Measurements from ENCODE around the gene SLC9A2. TPM values are rescaled to one million over a fixed set of nuclear protein-coding genes. Genes with fewer than 3 reads are reported as not detected.

The SLC9A2 gene
- total RNA-seq, 1 experiment from 2014 or later: 13.4 TPM

DNA sequence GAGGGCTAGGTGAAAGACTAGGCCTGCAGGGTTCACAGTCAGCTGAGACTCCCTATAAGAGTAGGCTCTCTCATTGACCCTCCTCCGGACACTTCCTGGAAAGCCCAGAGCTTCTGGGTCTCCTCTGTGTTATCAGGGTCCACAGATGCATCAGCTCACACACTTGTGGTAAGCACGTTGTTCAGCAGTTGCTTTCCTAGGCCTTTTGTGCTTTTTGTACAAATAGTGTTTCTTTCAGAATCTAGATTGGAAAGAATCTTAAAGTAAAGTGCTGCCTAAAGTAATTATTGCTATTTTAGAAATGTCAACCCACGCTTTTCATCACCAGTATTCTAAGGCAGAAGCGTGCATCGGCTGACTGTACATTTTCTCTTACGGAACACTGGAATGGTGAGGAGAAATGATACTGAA, 15.5 kb downstream of the SLC9A2 start:
- CTCF ChIA-PET: no interaction called here
- TF ChIP-seq EZH2 (IDR thresholded peaks at IDR 0.05; ENCODE audit: low read depth): no peak
- TF ChIP-seq CTCF (conservative IDR thresholded peaks at IDR 0.05): no peak
- no peak overlapping the region for H2AFZ ChIP-seq
- POLR2A ChIA-PET (ENCODE audit: unreplicated experiment): no interaction called here
- H3F3A ChIP-seq (ENCODE audit: insufficient read depth, low read depth): no peaks in the 10 kb centered on the region
- H3K27ac ChIP-seq: no peak overlapping the region
- no peaks in the 10 kb centered on the region for H3K9me2 ChIP-seq (ENCODE audit: insufficient read depth)
- H3K27me3 ChIP-seq (ENCODE audit: insufficient read depth, low read depth): no peaks in the 10 kb centered on the region
- H3K9me3 ChIP-seq (ENCODE audit: insufficient read depth, low read depth): no peaks in the 10 kb centered on the region
- BruUV-seq (replicated peaks): no TSS peak
- H4K20me1 ChIP-seq (ENCODE audit: insufficient read depth): no peaks in the 10 kb centered on the region
- no peaks in the 10 kb centered on the region for H3K79me2 ChIP-seq (ENCODE audit: low read depth)
- H3K36me3 ChIP-seq (ENCODE audit: low read depth): no peaks in the 10 kb centered on the region
- no peak overlapping the region for H3K4me3 ChIP-seq
- H3K4me1 ChIP-seq (replicated peaks; ENCODE audit: insufficient read depth): no peaks in the 10 kb centered on the region
- no peak overlapping the region for H3K4me2 ChIP-seq
- DNase-seq: no peak
- intact Hi-C loops (cut with micrococcal nuclease; ENCODE audit: unreplicated experiment): no loop called here

DNA sequence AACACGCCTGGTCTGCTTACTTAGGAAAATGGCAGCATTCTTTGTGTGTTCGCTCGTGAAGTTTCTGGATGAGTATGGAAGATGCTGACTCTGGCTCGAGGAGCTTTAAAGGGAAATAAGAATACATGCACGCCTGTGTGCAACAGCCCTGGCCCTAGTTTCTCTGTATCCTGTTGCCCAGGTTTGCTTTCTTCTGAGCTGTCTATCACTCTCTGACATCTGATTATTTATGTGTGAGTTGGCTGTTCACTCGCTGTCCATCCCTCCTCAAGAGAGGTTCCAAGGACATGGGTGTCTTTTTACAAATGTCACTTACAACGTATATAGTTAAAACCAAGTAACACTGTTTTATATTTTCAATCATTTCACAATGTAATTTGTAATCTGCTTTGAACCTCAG, 16.0 kb downstream of the SLC9A2 start:
- H2AFZ ChIP-seq: no peak overlapping the region
- H3F3A ChIP-seq (ENCODE audit: insufficient read depth, low read depth): no peaks in the 10 kb centered on the region
- ChIA-PET POLR2A (ENCODE audit: unreplicated experiment) (no interaction called here), CTCF (no interaction called here)
- no peaks in the 10 kb centered on the region for H3K9me3 ChIP-seq (ENCODE audit: insufficient read depth, low read depth)
- no peak overlapping the region for H3K4me3 ChIP-seq
- DNase-seq: no peak
- H3K36me3 ChIP-seq (ENCODE audit: low read depth): no peaks in the 10 kb centered on the region
- intact Hi-C loops (cut with micrococcal nuclease; ENCODE audit: unreplicated experiment): no loop called here
- H3K79me2 ChIP-seq (ENCODE audit: low read depth): no peaks in the 10 kb centered on the region
- no peak for TF ChIP-seq CTCF (conservative IDR thresholded peaks at IDR 0.05)
- no peak for TF ChIP-seq EZH2 (IDR thresholded peaks at IDR 0.05; ENCODE audit: low read depth)
- H3K9me2 ChIP-seq (ENCODE audit: insufficient read depth): no peaks in the 10 kb centered on the region
- no peaks in the 10 kb centered on the region for H3K27me3 ChIP-seq (ENCODE audit: insufficient read depth, low read depth)
- H4K20me1 ChIP-seq (ENCODE audit: insufficient read depth): no peaks in the 10 kb centered on the region
- no peaks in the 10 kb centered on the region for H3K4me1 ChIP-seq (replicated peaks; ENCODE audit: insufficient read depth)
- no peak overlapping the region for H3K27ac ChIP-seq
- no TSS peak for BruUV-seq (replicated peaks)
- H3K4me2 ChIP-seq: no peak overlapping the region

- no peak overlapping the region for H2AFZ ChIP-seq
- POLR2A ChIA-PET (ENCODE audit: unreplicated experiment): no interaction called here
- H3K27me3 ChIP-seq (ENCODE audit: insufficient read depth, low read depth): no peaks in the 10 kb centered on the region
- no TSS peak for BruUV-seq (replicated peaks)
- no peaks in the 10 kb centered on the region for H3K79me2 ChIP-seq (ENCODE audit: low read depth)
- no peak overlapping the region for H3K4me3 ChIP-seq
- CTCF ChIA-PET: interaction anchor here (0.6 kb wide), 1 partner anchor 95 kb away, joined by 3 read pairs; no protein-coding TSS in a partner anchor
- H3K4me1 ChIP-seq (replicated peaks; ENCODE audit: insufficient read depth): no peaks in the 10 kb centered on the region
- H3K9me3 ChIP-seq (ENCODE audit: insufficient read depth, low read depth): no peaks in the 10 kb centered on the region
- no peaks in the 10 kb centered on the region for H3F3A ChIP-seq (ENCODE audit: insufficient read depth, low read depth)
- H3K9me2 ChIP-seq (ENCODE audit: insufficient read depth): no peaks in the 10 kb centered on the region
- no peak overlapping the region for H3K27ac ChIP-seq
- H3K4me2 ChIP-seq: no peak overlapping the region
- no peaks in the 10 kb centered on the region for H4K20me1 ChIP-seq (ENCODE audit: insufficient read depth)
- no peak for DNase-seq
- TF ChIP-seq CTCF (conservative IDR thresholded peaks at IDR 0.05) (no peak), EZH2 (IDR thresholded peaks at IDR 0.05; ENCODE audit: low read depth) (no peak)
- intact Hi-C loops (cut with micrococcal nuclease; ENCODE audit: unreplicated experiment): no loop called here
- no peaks in the 10 kb centered on the region for H3K36me3 ChIP-seq (ENCODE audit: low read depth)
These were observed 17.0 kb downstream of the SLC9A2 start for GRCh38 chr2:102636283-102636907.

Measured in PC-9 (cell line).